Right cardiac atrium (tissue), 5 donors: ENCODE data around the gene COX6A2. TPM values are rescaled to one million over a fixed set of nuclear protein-coding genes. Genes with fewer than 3 reads are reported as not detected.

Experiments used
- ATAC-seq, 2 donors: fragments of 200-7000 bp; cut with Tn5 transposase; one replicate each; pipeline versions ENCODE4 v1.8.0 to v1.9.1; 2020; ENCODE audit warnings: moderate library complexity in 2 of 2, mild to moderate bottlenecking in 1 of 2
- DNase-seq, 3 donors: peaks; one replicate each; pipeline ENCODE4 v3.0.0-alpha.2; 2020
- H3K27ac ChIP-seq: one replicate; pipeline ENCODE4 v1.5.1; 2013; ENCODE audit warnings: mild to moderate bottlenecking, low read length, control low read depth, moderate library complexity
- H3K27me3 ChIP-seq: one replicate; pipeline ENCODE4 v1.6.1; 2013; ENCODE audit not compliant: control insufficient read depth, insufficient read depth
- H3K4me1 ChIP-seq: one replicate; pipeline ENCODE4 v1.6.1; 2013; ENCODE audit warnings: low read length; ENCODE audit not compliant: control insufficient read depth, insufficient read depth
- H3K4me3 ChIP-seq: one replicate; pipeline ENCODE4 v1.5.1; 2013; ENCODE audit warnings: low read length, control low read depth
- H3K9me3 ChIP-seq: one replicate; pipeline ENCODE4 v1.6.1; 2013; ENCODE audit warnings: low read length; ENCODE audit not compliant: control insufficient read depth
- WGBS: extraction: QIAGEN DNeasy Blood & Tissue Kit; methylation state at CpG from one replicate; pipeline ENCODE4 v1.1.7; 2013; 5-methylcytosine and 5-hydroxymethylcytosine counted together
- intact Hi-C, 4 donors: fragments of 100-400 bp; cut with DNase I; formaldehyde crosslinking; loops; one replicate each; pipeline versions ENCODE4 v1.11.0 to v1.14.0; 2022 to 2023
- polyA plus RNA-seq: library from polyadenylated mRNA; stranded (reverse); fragments of 200-250 nt; gene quantifications from one replicate; pipeline ENCODE4 v1.2.3, GENCODE V29; 2013
- total RNA-seq, 4 donors: library from RNA; stranded (reverse); fragmentation: NEBNext Ultra II Directional; extraction: Animal tissue kit (Norgen Biotek cat#: 25700); gene quantifications; one replicate each; pipeline ENCODE4 v1.2.1, GENCODE V29; 2021
- donor health status: healthy with polysubstance abuse.
- donor health status: DM: no; HTN: yes; CAD: no.
- donor health status: DM: no; HTN: no; CAD: no.
- donor health status: DM: no; HTN: yes; CAD: no; lungs with severe emphysema.
- donor health status: DM: yes; HTN: yes; CAD: no.

Gene COX6A2
- total and polyA plus RNA-seq, 5 donors = 574 to 4,696 (median 1,072) TPM

DNA sequence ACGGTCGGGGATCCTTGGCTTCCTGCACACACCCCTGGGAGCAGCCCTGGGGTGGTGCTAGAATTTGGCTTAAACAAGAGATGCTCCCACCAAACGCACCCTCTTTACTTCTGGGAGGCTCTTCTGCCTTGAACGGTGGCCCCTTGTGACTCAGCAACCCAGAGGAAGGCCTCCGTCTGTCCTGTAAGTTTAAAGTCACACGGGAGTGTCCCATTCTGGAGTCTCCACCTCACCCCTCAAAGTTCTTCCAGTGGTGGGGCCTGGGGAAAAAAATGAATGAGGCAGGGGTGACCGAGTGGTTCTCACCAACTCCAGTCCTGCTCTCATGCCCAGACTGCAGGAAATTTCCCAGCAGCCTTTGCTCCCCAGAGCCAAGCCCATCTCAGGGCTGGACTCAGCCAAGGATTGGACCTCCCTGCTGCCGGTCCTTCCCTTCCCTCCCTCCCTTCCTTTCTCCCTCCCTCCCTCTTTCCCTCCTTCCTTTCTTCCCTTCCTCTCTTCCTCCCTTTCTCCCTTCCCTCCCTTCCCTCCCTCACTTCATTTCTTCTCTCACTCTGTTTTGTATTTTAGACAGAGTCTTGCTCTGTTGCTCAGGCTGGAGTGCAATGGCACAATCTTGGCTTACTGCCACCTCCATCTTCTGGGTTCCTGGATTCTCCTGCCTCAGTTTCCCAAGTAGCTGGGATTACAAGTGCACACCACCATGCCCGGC is 23.7 kb downstream of the COX6A2 start:
- peak in 1 of 2 donors; percentile 22 for ATAC-seq
- H3K4me3 ChIP-seq = no peak overlapping the region

DNA sequence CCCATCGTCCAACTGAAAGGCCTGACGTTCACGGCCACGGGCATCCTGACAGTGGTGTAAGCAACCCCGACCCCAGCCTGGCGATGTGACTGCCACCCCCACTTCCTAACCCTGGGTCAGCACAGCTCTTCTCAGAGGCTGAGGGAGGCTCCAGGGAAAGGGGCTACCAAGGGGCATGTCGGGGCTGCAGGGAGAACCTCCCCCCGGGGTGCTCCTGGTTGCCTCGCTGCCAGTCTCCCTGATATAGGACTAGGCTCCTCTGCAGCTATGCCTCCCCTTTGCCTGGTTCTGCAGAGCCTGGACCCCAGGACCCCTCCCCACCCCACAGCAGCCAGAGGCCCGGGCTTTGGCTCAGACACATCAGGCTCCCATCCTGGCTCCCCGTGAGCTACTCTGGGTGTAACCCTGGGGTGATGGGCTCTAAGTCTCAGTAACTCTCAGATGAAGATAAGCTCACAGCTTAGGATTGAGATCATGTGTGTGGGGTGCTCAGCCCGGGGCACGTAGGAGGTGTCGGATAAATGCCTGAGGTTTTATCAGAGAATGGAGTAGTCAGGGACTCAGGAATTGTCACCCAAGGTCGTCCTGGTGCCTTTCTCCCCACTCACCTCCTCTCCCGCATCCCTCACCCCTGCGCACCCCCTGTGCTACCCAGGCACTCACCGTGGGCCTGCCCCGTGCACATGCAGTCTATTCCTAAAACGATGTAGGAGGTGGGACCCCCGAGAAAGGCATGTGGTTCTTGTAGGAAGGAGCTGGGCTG is 24.4 kb downstream of the COX6A2 start:
- H3K27me3 ChIP-seq = no peaks in the 10 kb centered on the region
- WGBS = 72% methylated on average over 21 of the region's 21 CpGs
- no peak overlapping the region for H3K27ac ChIP-seq
- no peaks in the 10 kb centered on the region for H3K4me1 ChIP-seq
- H3K4me3 ChIP-seq = no peak overlapping the region
- no peak for DNase-seq
- intact Hi-C loops = no loop called here
- H3K9me3 ChIP-seq = no peaks in the 10 kb centered on the region
- no peak for ATAC-seq

More for the DNA sequence above, 23.7 kb downstream of the COX6A2 start:
- Histone ChIP-seq H3K27ac (no peak overlapping the region), H3K9me3 (no peaks in the 10 kb centered on the region), H3K27me3 (no peaks in the 10 kb centered on the region), H3K4me1 (no peaks in the 10 kb centered on the region)
- 57% methylated on average over 9 of the region's 9 CpGs for WGBS
- intact Hi-C loops = no loop called here
- no peak for DNase-seq

DNA sequence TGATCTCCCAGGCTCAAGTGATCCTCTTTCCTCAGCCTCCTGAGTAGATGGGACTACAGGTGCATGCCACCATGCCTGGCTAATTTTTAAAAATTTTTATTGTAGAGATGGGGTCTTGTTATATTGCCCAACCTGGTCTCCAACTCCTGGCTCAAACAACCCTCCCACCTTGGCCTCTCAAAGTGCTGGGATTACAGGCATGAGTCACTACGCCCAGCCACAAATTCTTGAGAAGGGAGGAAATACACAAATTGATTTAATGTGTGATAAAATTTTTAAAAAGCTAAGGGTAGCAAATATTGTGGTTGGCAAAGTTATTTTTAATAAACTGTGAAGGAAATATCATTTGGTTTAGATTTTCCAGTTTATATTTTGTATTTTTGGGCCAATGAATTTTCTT is 25.5 kb downstream of the COX6A2 start:
- H3K4me3 ChIP-seq = no peak overlapping the region
- no peaks in the 10 kb centered on the region for H3K9me3 ChIP-seq
- no peaks in the 10 kb centered on the region for H3K4me1 ChIP-seq
- H3K27me3 ChIP-seq = no peaks in the 10 kb centered on the region
- no peak for DNase-seq
- H3K27ac ChIP-seq = no peak overlapping the region
- intact Hi-C loops = no loop called here
- 75% methylated on average over 1 of the region's 1 CpG for WGBS
- ATAC-seq = no peak

DNA sequence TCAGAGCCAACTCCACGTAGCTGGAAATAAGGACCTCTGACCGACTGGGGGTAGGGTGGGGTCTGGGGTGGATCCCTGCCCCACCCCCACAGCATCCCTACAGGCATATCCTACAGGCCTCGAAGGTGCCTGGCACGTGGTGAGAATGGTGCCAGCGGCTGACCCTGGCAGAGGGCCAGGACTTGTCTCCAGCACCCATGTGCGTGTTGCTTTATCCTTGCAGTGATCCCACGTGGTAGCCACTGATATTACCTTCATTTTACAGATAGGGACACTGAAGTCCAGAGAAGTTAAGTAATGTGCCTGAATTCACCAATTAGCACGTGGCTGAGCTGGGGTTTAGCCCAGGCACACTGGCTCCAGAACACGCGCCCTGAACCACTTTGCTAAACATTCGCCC is 26.7 kb downstream of the COX6A2 start:
- Histone ChIP-seq H3K27me3 (no peaks in the 10 kb centered on the region), H3K4me3 (no peak overlapping the region), H3K4me1 (no peaks in the 10 kb centered on the region), H3K9me3 (no peaks in the 10 kb centered on the region), H3K27ac (no peak overlapping the region)
- WGBS = 70% methylated on average over 11 of the region's 11 CpGs
- intact Hi-C loops = no loop called here
- ATAC-seq (no peak), DNase-seq (no peak)

DNA sequence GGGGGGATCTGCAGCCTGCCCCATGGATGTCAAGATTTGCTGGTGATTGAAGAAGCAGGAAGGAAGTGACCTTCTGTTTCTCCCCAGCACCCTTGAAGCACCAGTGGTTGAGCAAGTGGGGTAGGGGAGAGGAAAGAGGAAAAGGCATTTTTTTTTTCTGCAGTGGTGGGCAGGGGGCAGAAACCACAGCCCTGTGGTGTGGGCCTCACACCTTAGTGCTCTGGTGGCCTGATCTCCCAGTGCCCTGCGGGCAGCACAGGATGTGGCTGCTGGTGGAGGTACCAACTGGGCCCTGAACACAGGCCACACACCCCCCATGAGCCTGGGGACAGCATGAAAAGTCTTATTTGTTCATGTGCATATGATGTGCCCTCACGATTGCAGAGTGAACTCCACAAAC is 28.0 kb downstream of the COX6A2 start:
- peak; percentile 27 to 33 for ATAC-seq

DNA sequence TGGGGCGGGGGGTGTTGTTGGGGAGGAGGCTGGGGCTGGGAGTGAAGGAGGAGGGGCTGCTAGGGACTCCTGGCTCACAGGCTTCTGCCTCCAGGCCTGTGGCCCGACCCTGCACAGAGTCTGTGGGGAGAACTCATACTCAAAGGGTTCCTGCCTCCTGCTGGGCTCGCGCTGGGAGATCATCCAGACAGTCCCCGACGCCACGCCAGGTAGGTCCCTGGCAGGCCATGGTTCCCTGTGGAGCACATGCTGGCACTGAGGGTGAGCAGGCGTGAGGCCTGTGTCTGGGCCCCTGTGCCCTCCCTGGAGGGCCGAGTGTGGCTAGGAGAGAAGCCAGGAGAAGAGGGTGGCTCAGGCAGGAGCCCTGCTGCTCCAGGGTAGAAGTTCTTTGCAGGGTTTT is 30.5 kb downstream of the COX6A2 start:
- no peak for DNase-seq
- 70% methylated on average over 9 of the region's 9 CpGs for WGBS
- no peaks in the 10 kb centered on the region for H3K4me1 ChIP-seq
- no peak overlapping the region for H3K27ac ChIP-seq
- intact Hi-C loops = no loop called here
- no peaks in the 10 kb centered on the region for H3K9me3 ChIP-seq
- no peaks in the 10 kb centered on the region for H3K27me3 ChIP-seq
- H3K4me3 ChIP-seq = no peak overlapping the region
- peak in 1 of 2 donors; percentile 14 for ATAC-seq

More for the DNA sequence above, 28.0 kb downstream of the COX6A2 start:
- 71% methylated on average over 2 of the region's 2 CpGs for WGBS
- H3K4me3 ChIP-seq = no peak overlapping the region
- no peaks in the 10 kb centered on the region for H3K27me3 ChIP-seq
- DNase-seq = no peak
- H3K27ac ChIP-seq = no peak overlapping the region
- H3K4me1 ChIP-seq = no peaks in the 10 kb centered on the region
- H3K9me3 ChIP-seq = no peaks in the 10 kb centered on the region
- intact Hi-C loops = no loop called here

DNA sequence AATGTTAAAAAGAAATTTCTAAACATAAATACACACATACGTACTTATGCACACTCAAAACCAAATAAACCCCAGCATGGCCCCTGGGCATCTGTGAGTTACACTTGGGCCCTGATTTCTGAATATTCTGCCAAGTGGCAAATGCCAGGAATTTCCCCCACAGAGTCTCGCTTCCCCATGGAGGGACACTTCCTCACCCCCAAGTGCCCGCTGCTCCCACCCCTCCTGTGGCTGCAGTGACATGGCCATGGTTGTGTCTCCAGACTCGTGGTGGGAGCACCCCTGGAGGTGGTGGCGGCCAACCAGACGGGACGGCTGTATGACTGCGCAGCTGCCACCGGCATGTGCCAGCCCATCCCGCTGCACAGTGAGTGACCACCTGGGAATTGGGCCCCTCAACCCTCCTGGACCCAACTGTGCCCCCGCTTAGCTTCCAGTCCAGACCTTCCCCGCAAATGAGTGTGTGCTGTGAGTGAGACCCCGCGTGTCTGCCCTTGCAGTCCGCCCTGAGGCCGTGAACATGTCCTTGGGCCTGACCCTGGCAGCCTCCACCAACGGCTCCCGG is 31.0 kb downstream of the COX6A2 start:
- WGBS = 76% methylated on average over 18 of the region's 18 CpGs
- intact Hi-C loops = no loop called here
- Histone ChIP-seq H3K27ac (no peak overlapping the region), H3K4me1 (no peaks in the 10 kb centered on the region), H3K9me3 (no peaks in the 10 kb centered on the region), H3K4me3 (no peak overlapping the region), H3K27me3 (no peaks in the 10 kb centered on the region)
- DNase-seq (no peak), ATAC-seq (no peak)

DNA sequence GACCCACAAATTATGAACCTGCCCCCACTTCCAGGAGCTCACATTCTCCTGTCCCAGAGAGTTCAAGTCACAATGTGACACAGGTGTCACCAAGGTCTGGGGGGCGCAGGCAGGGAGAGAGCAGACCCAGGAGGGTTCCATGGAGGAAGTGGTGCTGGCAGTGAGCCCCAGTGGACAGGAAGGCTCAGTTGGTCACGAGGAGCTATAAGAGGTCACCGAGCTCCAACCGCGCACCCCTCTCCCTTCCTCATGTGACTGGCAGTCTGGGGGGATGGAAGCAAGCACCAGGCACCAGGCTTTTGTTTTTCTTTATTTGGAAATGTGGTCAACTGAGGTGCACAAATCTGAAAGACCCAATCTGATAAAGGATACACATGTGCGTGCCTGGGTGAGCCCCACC is 32.5 kb downstream of the COX6A2 start:
- ATAC-seq = peak in 1 of 2 donors; percentile 11
- no peak overlapping the region for H3K27ac ChIP-seq
- 56% methylated on average over 6 of the region's 6 CpGs for WGBS

DNA sequence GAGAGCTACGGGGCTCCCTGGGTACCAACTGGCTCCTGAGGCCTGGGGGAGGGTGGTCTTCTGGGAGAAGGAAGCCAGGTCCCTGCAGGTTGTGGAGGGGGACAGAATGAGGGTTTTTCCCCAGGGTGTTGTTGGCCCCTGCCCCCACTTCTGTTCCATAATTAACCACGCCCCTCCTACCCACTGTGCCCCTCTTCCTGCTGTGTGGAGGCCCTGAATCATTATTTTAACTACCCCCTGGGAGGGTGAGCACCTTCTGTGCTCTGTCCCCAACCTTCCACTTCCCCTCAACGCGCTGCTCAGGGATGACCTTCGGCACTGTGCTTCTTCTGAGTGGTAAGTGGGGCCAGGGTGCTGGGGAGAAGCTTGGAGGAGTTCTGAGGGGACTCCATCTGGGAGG is 35.1 kb downstream of the COX6A2 start, which contains the start of gene ITGAD:
TSS of gene ITGAD (plus strand) at position 280 of the 400 bp plus-strand sequence. CDS start at position 306, 26 bp downstream.
- WGBS = 62% methylated on average over 5 of the region's 5 CpGs
- intact Hi-C loops = no loop called here

More for the DNA sequence above, 32.5 kb downstream of the COX6A2 start:
- Histone ChIP-seq H3K4me3 (no peak overlapping the region), H3K27me3 (no peaks in the 10 kb centered on the region), H3K9me3 (no peaks in the 10 kb centered on the region), H3K4me1 (no peaks in the 10 kb centered on the region)
- peak in 1 of 3 donors; percentile 71 for DNase-seq
- intact Hi-C loops = no loop called here

DNA sequence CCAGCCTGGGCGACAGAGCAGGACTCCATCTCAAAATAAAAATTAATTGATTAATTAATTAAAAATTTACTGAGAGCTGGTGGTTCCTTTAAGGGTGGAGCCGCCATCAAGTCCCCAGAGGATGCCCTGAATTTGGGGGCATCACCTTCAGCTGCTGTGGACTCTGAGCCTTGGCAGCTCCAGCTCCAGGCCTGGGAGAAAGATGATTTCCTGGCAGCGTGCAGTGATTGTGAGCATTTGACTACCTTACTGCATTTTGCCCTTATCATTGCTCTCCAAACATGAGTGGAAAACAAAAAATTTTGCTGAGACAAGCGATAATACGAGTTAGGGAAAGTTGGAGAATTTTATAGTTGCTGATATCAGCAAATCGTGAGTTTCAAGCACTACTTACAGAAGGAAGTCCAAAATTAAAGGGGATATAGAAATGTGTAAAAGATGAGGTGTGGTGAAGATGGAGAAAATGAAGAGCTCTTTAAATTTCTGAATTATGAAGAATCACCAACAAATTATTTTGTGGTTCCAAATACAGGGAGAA is 37.6 kb downstream of the COX6A2 start:
- ATAC-seq (no peak), DNase-seq (no peak)
- no peaks in the 10 kb centered on the region for H3K4me1 ChIP-seq
- H3K4me3 ChIP-seq = no peak overlapping the region
- H3K27ac ChIP-seq = no peak overlapping the region
- no peaks in the 10 kb centered on the region for H3K27me3 ChIP-seq
- intact Hi-C loops = no loop called here
- H3K9me3 ChIP-seq = no peaks in the 10 kb centered on the region
- WGBS = 56% methylated on average over 6 of the region's 6 CpGs

More for the DNA sequence above, 35.1 kb downstream of the COX6A2 start, which contains the start of gene ITGAD:
- no peak within 1 kb of the TSS for H3K27ac ChIP-seq
- ATAC-seq (no peak), DNase-seq (no peak)
- no peaks in the 10 kb centered on the region for H3K27me3 ChIP-seq
- no peak within 1 kb of the TSS for H3K4me3 ChIP-seq
- no peaks in the 10 kb centered on the region for H3K4me1 ChIP-seq
- H3K9me3 ChIP-seq = no peaks in the 10 kb centered on the region

DNA sequence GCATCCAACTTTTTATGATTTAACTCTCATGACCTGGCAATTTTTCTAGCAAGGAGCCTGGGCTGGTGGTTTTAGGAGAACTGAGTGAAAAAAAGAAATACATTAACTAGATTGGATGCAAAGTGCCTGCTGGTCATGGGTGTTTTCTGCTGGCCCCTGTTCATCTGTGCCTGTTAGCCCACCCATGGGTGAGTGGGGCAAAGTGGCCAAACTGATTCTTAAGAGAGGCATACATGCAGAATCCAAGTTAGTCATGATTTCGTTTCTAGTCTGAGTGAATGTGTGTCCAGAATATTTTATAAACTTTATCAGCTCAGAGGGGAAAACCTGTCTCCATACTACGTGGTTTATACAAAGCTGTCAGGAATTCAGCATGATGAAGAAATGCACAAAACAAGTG is 39.6 kb downstream of the COX6A2 start:
- intact Hi-C loops = no loop called here
- Histone ChIP-seq H3K9me3 (no peaks in the 10 kb centered on the region), H3K27ac (no peak overlapping the region), H3K27me3 (no peaks in the 10 kb centered on the region), H3K4me1 (no peaks in the 10 kb centered on the region), H3K4me3 (no peak overlapping the region)
- WGBS = 51% methylated on average over 2 of the region's 2 CpGs
- no peak for ATAC-seq
- no peak for DNase-seq
